H54 (cell line): ENCODE data around the gene SOWAHA.

Experiments used
- DNase-seq: peaks from one replicate; pipeline ENCODE4 v3.0.0; 2011; ENCODE audit warnings: low spot score, mixed read lengths; ENCODE audit not compliant: insufficient read length
- FAIRE-seq: peaks from 3 replicates; lab custom pipeline; 2011; peaks lifted over from hg19 to GRCh38; lab: Jason Lieb, UNC
- POLR2A ChIP-seq: IDR thresholded peaks from 2 replicates; pipeline ENCODE4 v1.6.1; 2011; ENCODE audit warnings: low read depth, mild to moderate bottlenecking, low read length

The SOWAHA gene

GRCh38 chr5:132808448-132808847 is 4.7 kb upstream of the SOWAHA start:
- DNase-seq (no peak), FAIRE-seq (no peak)
- TF ChIP-seq POLR2A, result no peak

- no peak for FAIRE-seq
- no peak for TF ChIP-seq POLR2A
- no peak for DNase-seq
Measured at GRCh38 chr5:132808866-132809265, 4.2 kb upstream of the SOWAHA start.

DNA sequence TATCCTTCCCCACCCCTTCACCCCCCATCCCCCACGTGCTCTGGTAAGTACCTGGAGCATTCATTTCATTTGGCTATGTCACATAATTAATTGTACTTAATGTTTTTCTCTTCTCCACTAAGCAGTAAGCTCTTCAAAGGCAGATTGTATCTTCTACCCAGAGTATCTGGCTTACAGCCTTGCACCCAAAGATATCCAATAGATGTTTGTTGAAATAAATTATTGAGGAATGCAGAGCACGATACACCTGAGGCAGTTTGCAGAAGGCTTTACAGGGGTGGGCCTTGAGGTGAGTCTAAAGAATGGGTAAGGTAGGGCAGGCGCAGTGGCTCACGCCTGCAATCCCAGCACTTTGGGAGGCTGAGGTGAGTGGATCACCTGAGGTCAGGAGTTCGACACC is 2.5 kb upstream of the SOWAHA start:
- no peak for DNase-seq
- no peak for TF ChIP-seq POLR2A
- FAIRE-seq, result no peak

DNA sequence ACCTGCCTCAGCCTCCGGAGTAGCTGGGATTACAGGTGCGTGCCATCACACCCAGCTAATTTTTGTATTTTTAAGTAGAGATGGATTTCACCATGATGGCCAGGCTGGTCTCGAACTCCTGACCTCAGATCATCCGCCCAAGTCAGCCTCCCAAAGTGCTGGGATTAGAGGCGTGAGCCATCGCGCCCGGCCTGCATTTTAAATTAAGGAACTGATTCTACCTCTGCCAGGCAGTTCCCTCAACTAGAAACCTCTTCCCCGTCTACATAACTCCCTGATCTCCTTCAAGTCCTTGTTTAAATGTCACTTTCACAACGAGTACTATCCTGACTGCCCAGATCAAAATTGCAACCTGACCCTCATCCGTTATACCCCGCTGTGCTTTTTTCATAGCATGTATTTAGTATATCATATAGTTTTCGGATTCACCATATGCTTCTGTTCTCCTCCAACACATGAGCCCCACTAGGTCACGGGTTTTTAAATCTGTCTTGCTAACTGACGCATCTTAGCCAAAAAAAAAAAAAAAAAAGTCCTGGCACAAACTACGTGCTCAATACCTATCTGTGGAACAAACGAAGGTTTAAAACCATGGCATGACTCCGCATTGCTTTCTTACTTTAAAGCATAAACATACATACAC is 858 bp upstream of the SOWAHA start:
- DNase-seq, result no peak

GRCh38 chr5:132813599-132814502 is 749 bp downstream of the SOWAHA start:
- FAIRE-seq (no peak), DNase-seq (no peak)
- no peak for TF ChIP-seq POLR2A

More for the DNA sequence above, 858 bp upstream of the SOWAHA start:
- no peak for FAIRE-seq
- no peak for TF ChIP-seq POLR2A

- no peak for FAIRE-seq
- no peak for DNase-seq
- TF ChIP-seq POLR2A, result no peak
Measured at GRCh38 chr5:132814503-132815294, 1.6 kb downstream of the SOWAHA start.

- DNase-seq (no peak), FAIRE-seq (no peak)
- TF ChIP-seq POLR2A, result no peak
Measured at GRCh38 chr5:132815454-132815853, 2.4 kb downstream of the SOWAHA start.

DNA sequence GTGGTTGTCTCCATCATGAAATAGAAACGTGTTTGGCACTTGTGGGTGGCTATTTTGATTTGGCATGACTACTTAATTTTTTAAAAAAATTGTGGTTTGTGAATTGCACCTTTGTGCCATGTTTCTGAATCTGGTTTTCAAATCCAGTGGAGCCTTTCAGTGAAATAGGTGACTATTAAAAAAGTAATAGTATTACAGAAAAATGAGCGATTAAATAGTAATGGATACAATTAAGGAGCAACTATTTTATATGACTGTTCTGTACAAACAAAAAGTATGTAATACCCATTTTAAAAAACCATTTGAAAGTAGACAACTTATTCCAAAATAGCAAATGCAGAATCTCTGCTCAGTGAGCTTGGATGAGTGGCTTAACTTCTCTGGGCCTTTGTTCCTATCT is 3.0 kb downstream of the SOWAHA start:
- FAIRE-seq (no peak), DNase-seq (no peak)
- no peak for TF ChIP-seq POLR2A

GRCh38 chr5:132816554-132816953 is 3.5 kb downstream of the SOWAHA start:
- FAIRE-seq (no peak), DNase-seq (no peak)
- no peak for TF ChIP-seq POLR2A

- FAIRE-seq (no peak), DNase-seq (no peak)
- TF ChIP-seq POLR2A, result no peak
Measured at GRCh38 chr5:132817011-132817410, 3.9 kb downstream of the SOWAHA start.

DNA sequence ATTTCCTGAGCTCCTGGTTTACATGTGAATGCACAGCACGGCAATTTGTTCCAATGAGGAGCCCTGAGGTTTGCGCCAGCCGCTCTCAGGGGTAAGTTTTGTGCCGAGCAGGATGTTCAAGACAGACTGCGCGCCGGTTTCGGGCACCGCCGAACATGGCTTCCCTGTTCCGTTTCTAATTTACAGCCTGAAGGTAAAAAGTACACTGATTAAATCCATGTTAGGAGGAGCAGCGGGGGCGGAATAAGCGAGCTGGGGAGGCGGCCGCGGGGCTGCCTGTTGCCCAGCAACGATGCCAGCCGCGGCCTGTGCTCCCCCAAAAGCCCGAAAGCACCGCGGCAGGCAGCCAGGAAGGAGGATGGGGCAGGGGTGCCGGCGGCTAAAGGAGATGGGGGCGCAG is 6.4 kb downstream of the SOWAHA start:
- no peak for TF ChIP-seq POLR2A
- FAIRE-seq (no peak), DNase-seq (no peak)

DNA sequence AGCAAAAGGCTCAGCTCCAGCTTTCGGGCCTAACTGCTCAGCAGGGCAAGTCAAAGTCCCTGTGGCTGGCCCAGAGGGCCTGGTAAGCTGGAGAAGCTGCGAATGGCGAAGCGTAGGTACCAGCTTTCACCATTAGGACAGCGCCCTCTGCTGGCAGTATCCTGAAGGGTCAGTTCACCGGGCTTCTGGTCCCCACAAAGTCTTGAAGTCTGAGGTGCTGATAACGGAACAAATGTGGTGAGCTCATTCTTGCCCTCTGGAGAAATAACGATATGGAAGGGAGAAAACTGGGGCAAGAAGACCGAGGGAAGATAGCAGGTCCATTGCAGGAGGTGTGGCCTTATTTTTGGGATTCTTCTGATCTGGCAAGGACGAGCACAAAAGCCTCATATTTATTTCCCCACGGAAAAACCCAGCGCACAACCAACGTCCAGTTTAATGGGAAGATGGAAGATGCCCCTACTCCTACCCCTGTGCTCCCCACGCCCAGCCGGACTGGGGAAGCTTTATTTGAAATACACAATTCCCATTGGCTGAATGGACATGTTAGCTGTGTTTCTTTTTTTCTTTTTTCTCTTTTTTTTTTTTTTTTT is 7.2 kb downstream of the SOWAHA start:
- DNase-seq, result peak; percentile 98
- FAIRE-seq, result peak; percentile 41
- TF ChIP-seq POLR2A, result no peak

DNA sequence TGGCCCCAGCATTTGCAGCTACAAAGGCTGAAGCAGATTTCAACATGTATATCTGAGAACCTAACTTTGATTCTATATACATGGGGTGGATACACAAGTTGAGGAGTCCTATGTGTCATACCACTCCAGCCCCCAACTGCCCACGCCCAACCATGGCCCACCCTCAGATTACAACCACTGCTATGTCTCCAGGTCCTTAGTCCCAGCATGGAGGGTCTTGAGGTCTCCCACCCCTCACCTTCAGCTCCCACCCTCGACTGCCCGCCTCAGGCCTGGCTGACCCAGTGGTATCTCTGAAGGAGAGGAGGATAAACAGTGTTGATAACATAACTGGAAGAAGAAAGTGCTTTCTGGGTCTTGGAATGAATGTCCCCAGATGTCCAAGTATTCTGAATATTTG is 8.2 kb downstream of the SOWAHA start:
- DNase-seq, result no peak
- no peak for FAIRE-seq
- no peak for TF ChIP-seq POLR2A
